22Rv1 (cell line): ENCODE data around the gene MTMR10.

Experiments used
- CTCF ChIP-seq: fragments of 450-650 bp; IDR thresholded peaks from 2 replicates; pipeline ENCODE4 v1.5.1; 2017; ENCODE audit warnings: mild to moderate bottlenecking
- ZFX ChIP-seq: fragments of 450-650 bp; IDR thresholded peaks from 2 replicates; pipeline ENCODE4 v1.6.1; 2017; ENCODE audit warnings: antibody characterized with exemption, borderline replicate concordance

GRCh38 chr15:30953183-30953582, 38.2 kb downstream of the MTMR10 start:
- TF ChIP-seq CTCF (no peak), ZFX (no peak)
